Measurements from ENCODE around the gene DCHS1. TPM values are rescaled to one million over a fixed set of nuclear protein-coding genes. Genes with fewer than 3 reads are reported as not detected.

DCHS1 gene
- total and polyA plus RNA-seq, 2 of the 13 experiments (the other 11 are each of a cell fraction or from before 2014, with no cell fraction given): under 0.01 to 0.03 TPM

DNA sequence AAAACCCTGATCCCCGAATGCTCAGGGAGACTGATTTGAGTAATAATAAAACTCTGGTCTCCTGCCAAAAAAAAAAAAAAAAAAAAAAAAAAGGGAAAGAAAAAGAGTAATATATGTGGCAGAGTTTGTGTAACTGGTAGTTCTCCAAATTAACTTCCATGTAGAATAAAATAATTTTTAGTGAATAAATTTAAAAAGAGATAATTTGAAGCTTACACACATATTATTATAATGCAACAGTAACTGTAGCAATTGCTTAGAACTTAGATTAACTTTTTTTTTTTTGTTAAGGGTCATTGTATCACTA lies 38.6 kb upstream of the DCHS1 start (continued):
- TF ChIP-seq, protein P1, sequence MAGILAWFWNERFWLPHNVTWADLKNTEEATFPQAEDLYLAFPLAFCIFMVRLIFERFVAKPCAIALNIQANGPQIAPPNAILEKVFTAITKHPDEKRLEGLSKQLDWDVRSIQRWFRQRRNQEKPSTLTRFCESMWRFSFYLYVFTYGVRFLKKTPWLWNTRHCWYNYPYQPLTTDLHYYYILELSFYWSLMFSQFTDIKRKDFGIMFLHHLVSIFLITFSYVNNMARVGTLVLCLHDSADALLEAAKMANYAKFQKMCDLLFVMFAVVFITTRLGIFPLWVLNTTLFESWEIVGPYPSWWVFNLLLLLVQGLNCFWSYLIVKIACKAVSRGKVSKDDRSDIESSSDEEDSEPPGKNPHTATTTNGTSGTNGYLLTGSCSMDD (CRISPR knock-in tag; IDR thresholded peaks at IDR 0.05): no peak
- TF ChIP-seq, protein P2, sequence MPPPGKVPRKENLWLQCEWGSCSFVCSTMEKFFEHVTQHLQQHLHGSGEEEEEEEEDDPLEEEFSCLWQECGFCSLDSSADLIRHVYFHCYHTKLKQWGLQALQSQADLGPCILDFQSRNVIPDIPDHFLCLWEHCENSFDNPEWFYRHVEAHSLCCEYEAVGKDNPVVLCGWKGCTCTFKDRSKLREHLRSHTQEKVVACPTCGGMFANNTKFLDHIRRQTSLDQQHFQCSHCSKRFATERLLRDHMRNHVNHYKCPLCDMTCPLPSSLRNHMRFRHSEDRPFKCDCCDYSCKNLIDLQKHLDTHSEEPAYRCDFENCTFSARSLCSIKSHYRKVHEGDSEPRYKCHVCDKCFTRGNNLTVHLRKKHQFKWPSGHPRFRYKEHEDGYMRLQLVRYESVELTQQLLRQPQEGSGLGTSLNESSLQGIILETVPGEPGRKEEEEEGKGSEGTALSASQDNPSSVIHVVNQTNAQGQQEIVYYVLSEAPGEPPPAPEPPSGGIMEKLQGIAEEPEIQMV (CRISPR knock-in tag; IDR thresholded peaks at IDR 0.05; ENCODE audit: low read depth): no peak
- TF ChIP-seq ZNF253 (CRISPR knock-in tag; IDR thresholded peaks at IDR 0.05; ENCODE audit: borderline replicate concordance) (no peak), JUND (CRISPR knock-in tag; IDR thresholded peaks at IDR 0.05) (no peak), FOXO1 (CRISPR knock-in tag; IDR thresholded peaks at IDR 0.05) (no peak)

DNA sequence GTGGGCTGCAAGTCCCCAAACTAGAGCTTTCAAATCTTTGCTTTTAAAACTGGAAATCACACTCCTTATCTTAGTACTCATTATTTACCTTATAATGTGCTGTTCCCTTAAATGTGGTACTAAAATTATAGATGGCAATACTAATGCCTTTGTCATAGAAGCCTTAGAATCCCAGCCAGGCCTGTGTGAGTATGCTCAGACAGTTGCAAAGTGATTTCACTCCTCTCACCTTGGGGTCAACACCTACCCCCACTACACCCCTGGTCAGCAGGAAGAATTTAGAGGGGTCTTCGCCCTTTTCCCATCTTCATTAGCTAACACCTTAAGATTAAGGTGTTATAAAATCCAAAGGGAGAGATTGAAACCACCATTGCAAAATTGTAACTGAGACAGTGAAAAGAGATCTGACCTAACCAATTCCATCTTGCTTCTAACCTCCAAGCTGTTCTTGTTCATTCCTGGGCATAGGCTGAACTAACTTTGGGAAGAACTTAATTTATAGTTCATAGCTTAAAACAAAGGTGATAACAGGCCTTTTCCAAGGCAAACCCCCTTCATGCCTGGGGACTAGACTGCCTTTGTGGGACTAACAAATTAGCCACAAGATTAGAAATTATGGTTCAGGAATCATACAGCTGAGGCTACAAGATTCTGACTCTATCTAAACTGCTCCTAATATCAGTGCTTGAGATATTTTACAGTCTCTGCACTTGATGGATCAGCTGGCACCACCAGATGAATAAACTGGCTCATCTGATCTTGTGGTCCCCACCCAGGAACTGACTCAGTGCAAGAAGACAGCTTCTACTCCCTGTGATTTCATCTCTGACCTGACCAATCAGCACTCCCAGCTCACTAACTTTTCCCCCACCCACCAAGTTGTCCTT lies 38.0 kb upstream of the DCHS1 start:
- in situ Hi-C loops (cut with HindIII; ENCODE audit: extremely low pct_ligation_motif_present, low pct_unique_long_range_greater_than_20kb) (no loop called here), intact Hi-C loops (cut with micrococcal nuclease; ENCODE audit: unreplicated experiment) (no loop called here)
- Histone ChIP-seq H3K4me3 (replicated peaks in 1 of 3; ENCODE audit: insufficient read depth in 1 of 3, low read depth in 2 of 3, low read length in 3 of 3) (no peak overlapping the region), H3K9ac (ENCODE audit: insufficient read depth, low read depth, low read length) (no peak overlapping the region), H3K9me3 (ENCODE audit: low read length) (no peaks in the 10 kb centered on the region), H3K27ac (ENCODE audit: extremely low read length, insufficient read depth, low read length) (no peak overlapping the region), H3K4me1 (ENCODE audit: insufficient read depth, low read length) (peaks cover 13% of the 10 kb centered on the region; the same call in 1 of the 2 replicates), H3K79me2 (ENCODE audit: insufficient read depth, low read length) (no peaks in the 10 kb centered on the region), H3K36me3 (replicated peaks in 1 of 2; ENCODE audit: control insufficient read depth in 1 of 2, insufficient read depth in 2 of 2, low read length in 2 of 2) (no peaks in the 10 kb centered on the region), H3K27me3 (ENCODE audit: control insufficient read depth in 1 of 2, insufficient read depth in 2 of 2, low read length in 2 of 2) (peaks cover 0 to 9% of the 10 kb centered on the region in 2 experiments; a peak in 1 of 5 replicates), H4K20me1 (ENCODE audit: insufficient read depth, low read length) (no peaks in the 10 kb centered on the region), H3K4me2 (ENCODE audit: low read depth, low read length) (no peak overlapping the region), H2AFZ (ENCODE audit: low read length) (no peak overlapping the region)
- FAIRE-seq (no peak), ATAC-seq (no peak), DNase-seq (ENCODE audit: low spot score) (no peak)
- WGBS (ENCODE audit: low lambda C conversion rate): 0% methylated on average over 1 of the region's 1 CpG
- no TSS peak for BruUV-seq (replicated peaks)
- ChIA-PET POLR2A (no interaction called here), CTCF (ENCODE audit: low intra/inter-chr PET ratio, low total read pairs) (no interaction called here)
- TF ChIP-seq, protein P3, sequence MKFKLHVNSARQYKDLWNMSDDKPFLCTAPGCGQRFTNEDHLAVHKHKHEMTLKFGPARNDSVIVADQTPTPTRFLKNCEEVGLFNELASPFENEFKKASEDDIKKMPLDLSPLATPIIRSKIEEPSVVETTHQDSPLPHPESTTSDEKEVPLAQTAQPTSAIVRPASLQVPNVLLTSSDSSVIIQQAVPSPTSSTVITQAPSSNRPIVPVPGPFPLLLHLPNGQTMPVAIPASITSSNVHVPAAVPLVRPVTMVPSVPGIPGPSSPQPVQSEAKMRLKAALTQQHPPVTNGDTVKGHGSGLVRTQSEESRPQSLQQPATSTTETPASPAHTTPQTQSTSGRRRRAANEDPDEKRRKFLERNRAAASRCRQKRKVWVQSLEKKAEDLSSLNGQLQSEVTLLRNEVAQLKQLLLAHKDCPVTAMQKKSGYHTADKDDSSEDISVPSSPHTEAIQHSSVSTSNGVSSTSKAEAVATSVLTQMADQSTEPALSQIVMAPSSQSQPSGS (CRISPR knock-in tag; IDR thresholded peaks at IDR 0.05): no peak
- TF ChIP-seq, protein P4, sequence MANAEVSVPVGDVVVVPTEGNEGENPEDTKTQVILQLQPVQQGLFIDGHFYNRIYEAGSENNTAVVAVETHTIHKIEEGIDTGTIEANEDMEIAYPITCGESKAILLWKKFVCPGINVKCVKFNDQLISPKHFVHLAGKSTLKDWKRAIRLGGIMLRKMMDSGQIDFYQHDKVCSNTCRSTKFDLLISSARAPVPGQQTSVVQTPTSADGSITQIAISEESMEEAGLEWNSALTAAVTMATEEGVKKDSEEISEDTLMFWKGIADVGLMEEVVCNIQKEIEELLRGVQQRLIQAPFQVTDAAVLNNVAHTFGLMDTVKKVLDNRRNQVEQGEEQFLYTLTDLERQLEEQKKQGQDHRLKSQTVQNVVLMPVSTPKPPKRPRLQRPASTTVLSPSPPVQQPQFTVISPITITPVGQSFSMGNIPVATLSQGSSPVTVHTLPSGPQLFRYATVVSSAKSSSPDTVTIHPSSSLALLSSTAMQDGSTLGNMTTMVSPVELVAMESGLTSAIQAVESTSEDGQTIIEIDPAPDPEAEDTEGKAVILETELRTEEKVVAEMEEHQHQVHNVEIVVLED (CRISPR knock-in tag; IDR thresholded peaks at IDR 0.05; ENCODE audit: borderline replicate concordance): no peak
- TF ChIP-seq YY1 (IDR thresholded peaks at IDR 0.05; ENCODE audit: insufficient read depth, insufficient replicate concordance, low read depth, low read length): no peak
- no peak for TF ChIP-seq GFI1 (CRISPR knock-in tag; IDR thresholded peaks at IDR 0.05; ENCODE audit: borderline replicate concordance)
- no peak for TF ChIP-seq GZF1 (CRISPR knock-in tag; IDR thresholded peaks at IDR 0.05)
- no peak for TF ChIP-seq ZNF230 (CRISPR knock-in tag; IDR thresholded peaks at IDR 0.05)
- no peak for TF ChIP-seq PAX8 (CRISPR knock-in tag; IDR thresholded peaks at IDR 0.05; ENCODE audit: borderline replicate concordance)
- no peak for TF ChIP-seq NFYB (CRISPR knock-in tag; IDR thresholded peaks at IDR 0.05)
- no peak for TF ChIP-seq JARID2 (CRISPR knock-in tag; IDR thresholded peaks at IDR 0.05; ENCODE audit: insufficient replicate concordance)
- no peak for TF ChIP-seq MXI1 (IDR thresholded peaks at IDR 0.05; ENCODE audit: borderline replicate concordance, low read depth, low read length)
- TF ChIP-seq U2AF2 (IDR thresholded peaks at IDR 0.05; ENCODE audit: low read depth, low read length): no peak
- no peak for TF ChIP-seq SP5 (CRISPR knock-in tag; IDR thresholded peaks at IDR 0.05; ENCODE audit: borderline replicate concordance, low read depth)
